Upper lobe of left lung (tissue), 6 donors: ENCODE data around the gene PRR29. TPM values are rescaled to one million over a fixed set of nuclear protein-coding genes. Genes with fewer than 3 reads are reported as not detected.

Experiments used
- ATAC-seq, 2 donors: fragments of 200-7000 bp; cut with Tn5 transposase; one replicate each; pipeline ENCODE4 v1.9.1; 2022; ENCODE audit warnings: mild to moderate bottlenecking in 2 of 2, moderate library complexity in 2 of 2; ENCODE audit not compliant: low FRiP score in 2 of 2
- DNase-seq, 2 donors: peaks; one replicate each; pipeline ENCODE4 v3.0.0-alpha.2; 2019 to 2020
- H3K27ac ChIP-seq, 4 donors: fragments of 200-600 bp; sonication (generic); one replicate each; pipeline ENCODE4 v1.5.1; 2016 to 2019
- H3K27me3 ChIP-seq, 4 donors: fragments of 200-600 bp; sonication (generic); one replicate each; pipeline ENCODE4 v1.5.1; 2017 to 2019
- H3K36me3 ChIP-seq, 4 donors: fragments of 200-600 bp; sonication (generic); one replicate each; pipeline ENCODE4 v1.5.1; 2016 to 2019
- H3K4me1 ChIP-seq, 4 donors: fragments of 200-600 bp; sonication (generic); one replicate each; pipeline ENCODE4 v1.5.1; 2018 to 2019
- H3K4me3 ChIP-seq, 4 donors: fragments of 200-600 bp; sonication (generic); one replicate each; pipeline ENCODE4 v1.5.1; 2017 to 2019; ENCODE audit warnings: mild to moderate bottlenecking in 2 of 4, moderate library complexity in 1 of 4
- H3K9me3 ChIP-seq, 4 donors: fragments of 200-600 bp; sonication (generic); one replicate each; pipeline ENCODE4 v1.5.1; 2018 to 2019
- EP300 ChIP-seq, 4 donors: sonication (generic); formaldehyde crosslinking; IDR thresholded peaks; one replicate each; pipeline ENCODE4 v1.5.1; 2017; ENCODE audit warnings: antibody characterized with exemption in 4 of 4, control low read depth in 2 of 4
- POLR2A ChIP-seq, 4 donors: fragments of 450-650 bp; IDR thresholded peaks; one replicate each; pipeline ENCODE4 v1.5.1; 2016 to 2017; ENCODE audit warnings: antibody characterized with exemption in 4 of 4, mild to moderate bottlenecking in 2 of 4
- POLR2AphosphoS5 ChIP-seq, 2 donors: sonication (generic); formaldehyde crosslinking; IDR thresholded peaks; one replicate each; pipeline ENCODE4 v1.5.1; 2017; ENCODE audit warnings: antibody characterized with exemption in 2 of 2
- WGBS, 2 donors: methylation state at CpG; one replicate each; pipeline ENCODE4 v1.1.5; 2017 to 2018; 5-methylcytosine and 5-hydroxymethylcytosine counted together
- total RNA-seq, 6 donors: library from RNA; depleted of rRNA in 4 of 6; stranded (reverse); fragments of >200 nt in 4 of 6; gene quantifications; one replicate each; pipeline versions ENCODE4 v1.1.0 to v1.2.1, GENCODE V29; 2016 to 2021
- TF ChIP-seq, protein P1 (sequence below), 6 experiments: fragments of 450-650 bp in 4 of 6; fragments of 200-600 bp in 2 of 6; sonication (generic) in 2 of 6; IDR thresholded peaks; one replicate each; pipeline ENCODE4 v1.5.1; 2016 to 2019; ENCODE audit warnings: antibody characterized with exemption in 6 of 6
- donor health status: DM: no; HTN: no; CAD: no; lungs with moderate emphysema.
- donor health status: DM: no; HTN: yes; CAD: no; lungs with severe emphysema.

Gene PRR29
- total RNA-seq, 6 donors from 2014 or later: 0.97 to 30.1 (median 12.1) TPM

DNA sequence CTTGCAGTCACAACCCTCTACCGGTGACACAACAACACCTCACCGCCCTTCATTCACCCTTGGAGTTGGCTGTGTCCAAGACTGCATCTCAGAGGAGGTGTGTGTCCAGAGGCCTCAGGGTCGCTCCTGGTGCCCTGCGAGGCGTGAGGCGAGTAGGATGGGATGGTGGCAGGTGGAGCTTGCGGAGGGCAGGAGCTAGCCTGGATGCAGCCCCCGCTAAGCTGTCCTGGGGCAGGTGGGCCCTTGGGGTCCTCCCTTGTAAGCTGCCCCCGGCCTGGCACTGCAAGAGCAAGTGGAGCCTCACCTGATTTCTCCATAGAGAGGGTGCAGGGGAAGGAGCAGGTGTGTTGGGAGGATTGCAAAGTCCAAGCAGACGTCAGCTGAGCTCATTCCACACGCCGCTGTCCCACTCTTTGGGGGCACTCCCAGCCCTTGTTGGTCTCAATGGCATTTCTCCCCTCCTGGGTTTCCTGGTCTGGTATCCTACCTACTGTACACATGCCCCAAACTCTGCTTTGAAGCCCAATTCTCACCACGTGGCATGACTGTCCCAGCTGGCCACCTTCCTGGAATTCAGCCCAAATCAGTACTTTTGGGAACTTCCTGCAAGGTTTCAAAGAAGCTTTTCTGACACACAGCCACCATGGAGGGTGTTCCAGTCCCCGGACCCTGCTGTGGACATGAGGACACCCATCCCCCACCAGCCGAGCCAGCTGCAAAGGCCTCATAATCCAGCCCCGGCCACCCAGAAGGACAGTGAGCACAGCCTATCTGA, 40.4 kb downstream of the PRR29 start:
- ATAC-seq (no peak), DNase-seq (peak in 1 of 2 donors; percentile 67)
- H3K4me3 ChIP-seq: no peak overlapping the region
- no peak overlapping the region for H3K27ac ChIP-seq
- no peaks in the 10 kb centered on the region for H3K27me3 ChIP-seq
- 88 to 90% methylated on average over 14 to 16 of the region's 16 CpGs for WGBS, 2 donors
- H3K4me1 ChIP-seq: no peaks in the 10 kb centered on the region
- H3K36me3 ChIP-seq: peaks cover 0 to 41% (median 28%) of the 10 kb centered on the region in 4 donors
- no peaks in the 10 kb centered on the region for H3K9me3 ChIP-seq
- TF ChIP-seq POLR2A (IDR thresholded peaks at IDR 0.05) (no peak), EP300 (IDR thresholded peaks at IDR 0.05) (no peak), POLR2AphosphoS5 (IDR thresholded peaks at IDR 0.05) (no peak)
- TF ChIP-seq, protein P1, sequence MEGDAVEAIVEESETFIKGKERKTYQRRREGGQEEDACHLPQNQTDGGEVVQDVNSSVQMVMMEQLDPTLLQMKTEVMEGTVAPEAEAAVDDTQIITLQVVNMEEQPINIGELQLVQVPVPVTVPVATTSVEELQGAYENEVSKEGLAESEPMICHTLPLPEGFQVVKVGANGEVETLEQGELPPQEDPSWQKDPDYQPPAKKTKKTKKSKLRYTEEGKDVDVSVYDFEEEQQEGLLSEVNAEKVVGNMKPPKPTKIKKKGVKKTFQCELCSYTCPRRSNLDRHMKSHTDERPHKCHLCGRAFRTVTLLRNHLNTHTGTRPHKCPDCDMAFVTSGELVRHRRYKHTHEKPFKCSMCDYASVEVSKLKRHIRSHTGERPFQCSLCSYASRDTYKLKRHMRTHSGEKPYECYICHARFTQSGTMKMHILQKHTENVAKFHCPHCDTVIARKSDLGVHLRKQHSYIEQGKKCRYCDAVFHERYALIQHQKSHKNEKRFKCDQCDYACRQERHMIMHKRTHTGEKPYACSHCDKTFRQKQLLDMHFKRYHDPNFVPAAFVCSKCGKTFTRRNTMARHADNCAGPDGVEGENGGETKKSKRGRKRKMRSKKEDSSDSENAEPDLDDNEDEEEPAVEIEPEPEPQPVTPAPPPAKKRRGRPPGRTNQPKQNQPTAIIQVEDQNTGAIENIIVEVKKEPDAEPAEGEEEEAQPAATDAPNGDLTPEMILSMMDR (IDR thresholded peaks at IDR 0.05): no peak

DNA sequence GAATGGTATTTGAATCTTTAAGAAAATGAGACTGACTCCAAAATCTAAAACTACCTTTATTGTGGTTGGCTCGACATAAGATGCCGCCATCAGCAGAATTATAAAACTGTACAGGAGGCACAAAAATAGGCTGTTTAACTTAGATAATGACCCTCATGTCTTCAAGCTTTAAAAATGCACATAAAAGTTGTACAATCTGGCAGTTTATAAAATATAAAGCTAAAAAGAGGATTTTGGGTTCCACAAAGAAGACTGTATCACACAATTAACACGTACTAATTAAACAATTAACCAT, 40.9 kb downstream of the PRR29 start:
- no peak for TF ChIP-seq EP300 (IDR thresholded peaks at IDR 0.05)
- TF ChIP-seq POLR2AphosphoS5 (IDR thresholded peaks at IDR 0.05): no peak
- no peak for TF ChIP-seq POLR2A (IDR thresholded peaks at IDR 0.05)
- TF ChIP-seq, protein P1 (IDR thresholded peaks at IDR 0.05): no peak
- DNase-seq (no peak), ATAC-seq (no peak)
- Histone ChIP-seq H3K4me1 (no peaks in the 10 kb centered on the region), H3K36me3 (peaks cover 5 to 47% (median 33%) of the 10 kb centered on the region in 4 donors), H3K27ac (no peak overlapping the region), H3K27me3 (no peaks in the 10 kb centered on the region), H3K4me3 (no peak overlapping the region), H3K9me3 (no peaks in the 10 kb centered on the region)
- 93 to 97% methylated on average over 3 of the region's 3 CpGs for WGBS, 2 donors

DNA sequence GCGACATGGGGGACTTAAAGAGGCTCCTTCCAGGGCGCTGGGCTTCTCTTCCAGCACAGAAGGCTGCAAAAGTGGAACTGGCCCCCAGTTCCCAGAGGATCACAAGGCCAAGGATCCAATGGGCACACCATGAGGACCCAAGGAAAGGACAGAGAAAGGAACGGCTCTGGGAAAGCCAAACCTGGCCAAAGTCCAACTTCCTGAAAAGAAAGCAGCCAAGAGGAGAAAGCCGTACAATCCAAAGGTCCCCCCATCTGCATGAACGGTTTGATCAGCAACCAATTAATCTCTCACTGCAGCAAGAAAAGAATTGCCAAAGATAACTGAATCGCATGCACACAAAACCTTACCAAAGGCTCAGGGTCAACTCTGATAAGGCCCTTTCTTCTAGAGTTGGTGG, 42.1 kb downstream of the PRR29 start:
- Histone ChIP-seq H3K4me3 (no peak overlapping the region), H3K27me3 (no peaks in the 10 kb centered on the region), H3K27ac (no peak overlapping the region), H3K4me1 (no peaks in the 10 kb centered on the region), H3K9me3 (no peaks in the 10 kb centered on the region), H3K36me3 (peaks cover 16 to 58% (median 45%) of the 10 kb centered on the region in 4 donors)
- WGBS, 2 donors: 69 to 72% methylated on average over 6 of the region's 6 CpGs
- TF ChIP-seq, protein P1 (IDR thresholded peaks at IDR 0.05): no peak
- TF ChIP-seq POLR2A (IDR thresholded peaks at IDR 0.05) (no peak), EP300 (IDR thresholded peaks at IDR 0.05) (no peak), POLR2AphosphoS5 (IDR thresholded peaks at IDR 0.05) (no peak)
- no peak for DNase-seq
- ATAC-seq: no peak

DNA sequence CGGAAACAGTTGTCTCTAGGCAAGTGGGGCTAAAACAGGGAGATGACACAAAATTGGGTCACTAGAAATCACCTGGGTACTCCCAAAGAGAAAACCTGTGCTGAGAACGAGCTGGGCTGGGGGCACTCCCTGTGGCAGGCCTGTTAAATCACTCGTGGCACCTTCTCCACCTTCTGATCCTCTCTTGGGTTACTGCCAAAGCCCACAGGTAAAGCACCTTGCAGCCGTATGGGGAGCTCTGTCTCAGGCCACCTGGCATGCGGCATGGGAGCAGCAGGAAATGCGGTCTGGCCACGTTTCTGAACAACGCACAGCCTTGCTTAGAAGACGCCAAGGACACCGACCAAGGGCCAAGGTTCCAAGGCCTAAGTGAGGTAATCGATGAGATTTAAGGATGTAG, 43.8 kb downstream of the PRR29 start:
- ATAC-seq (no peak), DNase-seq (no peak)
- TF ChIP-seq POLR2A (IDR thresholded peaks at IDR 0.05): no peak
- TF ChIP-seq EP300 (IDR thresholded peaks at IDR 0.05): no peak
- TF ChIP-seq, protein P1 (IDR thresholded peaks at IDR 0.05): no peak
- no peak for TF ChIP-seq POLR2AphosphoS5 (IDR thresholded peaks at IDR 0.05)
- no peak overlapping the region for H3K4me3 ChIP-seq
- no peaks in the 10 kb centered on the region for H3K27me3 ChIP-seq
- WGBS, 2 donors: 68 to 73% methylated on average over 10 to 11 of the region's 11 CpGs
- no peak overlapping the region for H3K27ac ChIP-seq
- H3K4me1 ChIP-seq: no peaks in the 10 kb centered on the region
- no peaks in the 10 kb centered on the region for H3K9me3 ChIP-seq
- H3K36me3 ChIP-seq: peaks cover 33 to 75% (median 62%) of the 10 kb centered on the region in 4 donors
